Thymus (tissue), 11 donors: ENCODE results near the gene USP8. TPM values are rescaled to one million over a fixed set of nuclear protein-coding genes. Genes with fewer than 3 reads are reported as not detected.
"Not testable (repeated sequence)": the region's sequence is repeated elsewhere in the genome, so short reads cannot be mapped to it uniquely, and the experiment has no call there.

Experiments
- DNase-seq, 9 donors: peaks; one replicate each; pipeline ENCODE4 v3.0.0-alpha.2; 2013; ENCODE audit warnings: low spot score in 9 of 9, low read depth in 6 of 9, missing footprints in 1 of 9
- H3K27ac ChIP-seq, 2 donors: one replicate each; pipeline ENCODE4 v1.5.1; 2013; ENCODE audit warnings: control low read depth in 1 of 2, low read depth in 1 of 2, low read length in 1 of 2, mild to moderate bottlenecking in 1 of 2, moderate library complexity in 1 of 2
- H3K27me3 ChIP-seq, 2 donors: one replicate each; pipeline ENCODE4 v1.5.1; 2013; ENCODE audit warnings: low read length in 1 of 2; ENCODE audit not compliant: control insufficient read depth in 2 of 2, insufficient read depth in 1 of 2
- H3K36me3 ChIP-seq, 2 donors: one replicate each; pipeline ENCODE4 v1.5.1; 2013; ENCODE audit warnings: low read length in 1 of 2, mild to moderate bottlenecking in 1 of 2, moderate library complexity in 1 of 2; ENCODE audit not compliant: control insufficient read depth in 2 of 2, insufficient read depth in 2 of 2
- H3K4me1 ChIP-seq, 2 donors: one replicate each; pipeline ENCODE4 v1.5.1; 2013; ENCODE audit warnings: low read length in 2 of 2; ENCODE audit not compliant: control insufficient read depth in 2 of 2, insufficient read depth in 2 of 2
- H3K4me3 ChIP-seq, 2 donors: one replicate each; pipeline ENCODE4 v1.5.1; 2013; ENCODE audit warnings: low read length in 2 of 2, control low read depth in 1 of 2, mild to moderate bottlenecking in 1 of 2
- H3K9me3 ChIP-seq, 2 donors: one replicate each; pipeline ENCODE4 v1.5.1; 2013; ENCODE audit warnings: low read length in 1 of 2, mild to moderate bottlenecking in 1 of 2; ENCODE audit not compliant: control insufficient read depth in 2 of 2, insufficient read depth in 1 of 2
- WGBS: extraction: QIAGEN DNeasy Blood & Tissue Kit; methylation state at CpG from one replicate; pipeline ENCODE4 v1.1.7; 2013; 5-methylcytosine and 5-hydroxymethylcytosine counted together
- polyA plus RNA-seq: library from polyadenylated mRNA; stranded (reverse); fragments of 200-250 nt; gene quantifications from one replicate; pipeline ENCODE4 v1.2.3, GENCODE V29; 2013
- total RNA-seq: library from RNA; stranded (reverse); fragments of 120-200 nt; gene quantifications from one replicate; pipeline ENCODE4 v1.2.4, GENCODE V29; 2013
- donor health status: healthy.

USP8 gene
- total and polyA plus RNA-seq, 2 donors = 29.9 to 37.4 TPM

DNA sequence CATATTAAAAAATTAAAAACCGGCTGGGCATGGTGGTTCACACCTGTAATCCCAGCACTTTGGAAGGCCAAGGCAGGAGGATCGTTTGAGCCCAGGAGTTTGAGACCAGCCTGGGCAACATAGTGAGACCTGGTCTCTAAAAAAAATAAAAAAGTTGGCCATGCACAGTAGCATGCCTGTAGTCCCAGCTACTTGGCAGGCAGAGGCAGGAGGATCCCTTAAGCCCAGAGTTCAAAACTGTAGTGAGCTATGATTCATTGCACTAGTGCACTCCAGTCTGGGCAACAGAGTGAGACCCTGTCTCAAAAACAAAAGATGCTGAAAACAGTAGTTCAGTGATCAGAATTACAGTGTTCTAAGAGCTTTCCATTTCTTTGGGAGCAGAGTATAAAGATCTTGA, 81.5 kb downstream of the USP8 start:
- H3K36me3 ChIP-seq = peaks cover 7 to 19% of the 10 kb centered on the region in 2 donors
- H3K27me3 ChIP-seq, H3K4me3 ChIP-seq, H3K9me3 ChIP-seq, H3K4me1 ChIP-seq, DNase-seq, H3K27ac ChIP-seq: not testable (repeated sequence)
- WGBS = 94% methylated on average over 2 of the region's 2 CpGs

DNA sequence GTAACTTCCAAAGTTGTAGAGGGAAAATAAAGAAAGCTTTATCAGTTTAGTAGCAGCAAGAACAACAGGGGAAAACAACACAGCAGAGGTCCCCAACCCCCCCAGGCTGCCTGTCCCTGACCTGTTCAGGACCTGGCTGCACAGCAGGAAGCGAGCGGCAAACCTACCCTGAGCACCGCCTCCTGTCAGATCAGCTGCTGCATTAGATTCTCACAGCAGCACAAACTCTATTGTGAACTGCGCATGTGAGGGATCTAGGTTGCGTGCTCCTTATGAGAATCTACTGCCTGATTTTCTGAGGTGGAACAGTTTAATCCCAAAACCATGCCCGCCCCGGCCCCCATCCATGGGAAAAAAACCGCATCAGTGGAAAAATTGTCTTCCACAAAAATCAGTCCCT, 81.9 kb downstream of the USP8 start:
- 95% methylated on average over 8 of the region's 8 CpGs for WGBS
- Histone ChIP-seq H3K4me1 (no peaks in the 10 kb centered on the region), H3K27ac (no peak overlapping the region), H3K9me3 (no peaks in the 10 kb centered on the region), H3K36me3 (peaks cover 7 to 19% of the 10 kb centered on the region in 2 donors), H3K4me3 (no peak overlapping the region), H3K27me3 (no peaks in the 10 kb centered on the region)
- DNase-seq = no peak

DNA sequence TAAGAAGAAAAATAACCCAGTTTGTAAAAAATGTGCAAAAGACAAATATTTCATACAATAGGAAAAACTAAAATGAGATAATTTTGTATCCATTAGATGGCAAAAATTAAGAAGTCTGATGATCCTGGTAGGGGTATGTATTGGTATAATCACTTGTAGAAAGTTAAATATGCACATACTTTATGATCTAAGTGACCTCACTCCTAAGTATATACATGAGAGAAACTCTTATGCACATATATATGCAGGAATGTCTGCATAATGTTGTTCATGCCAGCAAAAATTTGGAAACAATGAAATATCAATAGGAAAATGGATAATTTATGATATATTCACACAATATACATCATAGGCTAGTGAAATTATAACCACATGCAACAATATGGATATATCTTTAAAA, 88.8 kb downstream of the USP8 start:
- H3K9me3 ChIP-seq = no peaks in the 10 kb centered on the region
- DNase-seq = no peak

DNA sequence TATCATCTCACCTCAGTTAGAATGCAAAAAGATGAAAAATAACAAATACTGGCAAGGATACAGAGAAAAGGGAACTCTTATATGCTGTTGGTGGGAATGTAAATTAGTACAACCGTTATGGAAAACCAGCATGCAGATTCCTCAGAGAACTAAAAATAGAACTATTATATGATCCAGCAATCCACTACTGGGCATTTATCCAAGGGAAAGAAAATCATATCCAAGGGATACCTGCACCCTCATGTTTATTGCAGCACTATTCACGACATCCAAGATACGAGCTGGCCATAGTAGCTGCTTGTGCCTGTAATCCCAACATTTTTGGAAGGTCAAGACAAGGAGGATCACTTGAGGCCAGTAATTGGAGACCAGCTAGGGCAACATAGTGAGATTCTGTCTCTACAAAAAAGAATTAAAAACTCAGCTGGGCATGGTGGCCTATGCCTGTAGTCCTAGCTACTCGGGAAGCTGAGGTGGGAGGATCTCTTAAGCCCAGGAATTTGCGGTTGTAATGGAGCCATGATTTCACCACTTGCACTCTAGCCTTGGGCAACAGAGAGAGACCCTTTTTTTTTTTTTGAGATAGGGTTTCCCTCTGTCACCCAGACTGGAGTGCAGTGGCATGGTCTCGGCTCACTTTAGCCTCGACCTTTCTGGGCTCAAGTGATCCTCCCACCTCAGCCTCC, 95.7 kb downstream of the USP8 start:
- no peaks in the 10 kb centered on the region for H3K36me3 ChIP-seq
- H3K27ac ChIP-seq = no peak overlapping the region
- H3K9me3 ChIP-seq = no peaks in the 10 kb centered on the region
- H3K27me3 ChIP-seq = no peaks in the 10 kb centered on the region
- no peaks in the 10 kb centered on the region for H3K4me1 ChIP-seq
- no peak for DNase-seq
- H3K4me3 ChIP-seq = no peak overlapping the region
- WGBS = 91% methylated on average over 7 of the region's 7 CpGs

More for the DNA sequence above, 88.8 kb downstream of the USP8 start:
- Histone ChIP-seq H3K27me3 (no peaks in the 10 kb centered on the region), H3K4me1 (no peaks in the 10 kb centered on the region), H3K36me3 (no peaks in the 10 kb centered on the region), H3K27ac (no peak overlapping the region), H3K4me3 (no peak overlapping the region)

DNA sequence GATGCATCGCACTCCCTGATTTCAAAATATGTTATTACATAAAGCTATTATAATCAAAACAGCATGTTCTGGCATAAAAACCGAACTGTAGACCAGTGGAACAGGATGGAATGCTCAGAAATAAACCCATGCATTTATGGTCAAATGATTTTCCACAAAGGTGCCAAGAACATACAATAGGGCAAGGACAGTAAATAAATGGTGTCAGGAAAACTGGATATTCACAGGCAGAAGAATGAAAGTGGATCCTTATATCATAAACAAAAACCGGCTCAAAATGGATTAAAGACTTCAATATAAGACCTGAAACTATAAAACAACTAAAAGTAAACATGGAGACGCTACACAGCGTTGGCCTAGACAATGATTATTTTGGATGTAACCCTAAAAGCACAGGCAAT, 99.6 kb downstream of the USP8 start:
- Histone ChIP-seq H3K36me3 (no peaks in the 10 kb centered on the region), H3K9me3 (no peaks in the 10 kb centered on the region), H3K27ac (no peak overlapping the region), H3K27me3 (no peaks in the 10 kb centered on the region), H3K4me3 (no peak overlapping the region), H3K4me1 (no peaks in the 10 kb centered on the region)
- 96% methylated on average over 5 of the region's 5 CpGs for WGBS
- no peak for DNase-seq

DNA sequence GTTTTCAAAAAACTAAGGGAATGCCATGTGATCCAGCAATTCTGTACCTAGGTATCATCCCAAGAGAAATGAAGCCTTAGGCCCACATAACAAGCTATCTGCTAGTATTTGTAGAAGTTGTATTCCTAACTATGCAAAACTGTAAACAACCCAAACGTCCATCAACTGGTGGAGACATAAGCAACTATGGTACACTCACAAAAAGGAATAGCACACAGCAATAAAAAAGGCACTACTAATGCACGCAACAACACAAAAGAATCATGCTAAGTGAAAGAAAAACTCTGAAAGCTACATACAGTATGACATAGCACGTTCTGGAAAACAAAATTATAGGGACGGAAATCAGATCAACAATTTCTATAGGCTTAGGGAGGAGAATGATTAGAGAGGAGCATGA, 107.0 kb downstream of the USP8 start:
- Histone ChIP-seq H3K36me3 (no peaks in the 10 kb centered on the region), H3K4me3 (no peak overlapping the region), H3K4me1 (no peaks in the 10 kb centered on the region), H3K27me3 (no peaks in the 10 kb centered on the region), H3K9me3 (no peaks in the 10 kb centered on the region), H3K27ac (no peak overlapping the region)
- no peak for DNase-seq
- 97% methylated on average over 4 of the region's 4 CpGs for WGBS

DNA sequence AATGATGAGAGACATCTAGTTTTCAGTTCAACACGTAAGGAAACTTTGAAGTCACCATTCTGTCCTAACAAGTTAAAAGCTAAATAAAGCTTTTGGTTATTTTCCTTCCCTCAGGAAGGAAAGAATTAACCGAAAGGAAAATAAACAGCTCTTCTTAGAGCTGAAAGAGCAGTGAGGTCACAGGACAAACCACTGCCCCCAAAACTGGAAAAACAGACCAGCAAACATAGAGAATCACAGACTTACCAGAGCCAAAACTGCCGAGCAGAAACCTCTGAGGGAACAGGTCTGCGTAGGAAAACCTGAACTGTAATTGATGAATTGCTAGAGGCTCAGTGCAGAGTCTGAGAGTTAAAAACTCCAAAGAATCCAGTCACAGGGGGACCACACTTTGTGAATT, 107.6 kb downstream of the USP8 start:
- no peaks in the 10 kb centered on the region for H3K9me3 ChIP-seq
- no peak overlapping the region for H3K27ac ChIP-seq
- H3K36me3 ChIP-seq = no peaks in the 10 kb centered on the region
- no peak overlapping the region for H3K4me3 ChIP-seq
- H3K27me3 ChIP-seq = no peaks in the 10 kb centered on the region
- H3K4me1 ChIP-seq = no peaks in the 10 kb centered on the region
- DNase-seq = no peak
- WGBS = 93% methylated on average over 4 of the region's 4 CpGs

DNA sequence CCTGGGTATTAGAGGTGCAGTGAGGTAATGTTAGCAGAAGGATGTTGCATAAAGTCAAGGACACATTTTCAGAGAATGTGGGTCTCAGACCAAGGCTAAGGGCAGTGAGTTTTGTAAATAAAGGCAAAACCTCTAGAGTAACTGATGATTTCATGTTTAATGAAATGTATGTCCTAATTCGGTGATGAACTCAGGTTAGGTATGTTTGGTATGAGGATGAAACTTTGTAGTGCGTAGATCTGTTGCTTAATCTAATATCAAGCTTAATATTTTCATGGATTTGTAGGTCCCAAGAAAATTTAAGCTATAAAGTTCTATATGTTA, 118.6 kb downstream of the USP8 start:
- no peaks in the 10 kb centered on the region for H3K9me3 ChIP-seq
- no peaks in the 10 kb centered on the region for H3K4me1 ChIP-seq
- H3K4me3 ChIP-seq = no peak overlapping the region
- no peak overlapping the region for H3K27ac ChIP-seq
- no peaks in the 10 kb centered on the region for H3K27me3 ChIP-seq
- no peaks in the 10 kb centered on the region for H3K36me3 ChIP-seq
- no peak for DNase-seq
- 95% methylated on average over 2 of the region's 2 CpGs for WGBS

DNA sequence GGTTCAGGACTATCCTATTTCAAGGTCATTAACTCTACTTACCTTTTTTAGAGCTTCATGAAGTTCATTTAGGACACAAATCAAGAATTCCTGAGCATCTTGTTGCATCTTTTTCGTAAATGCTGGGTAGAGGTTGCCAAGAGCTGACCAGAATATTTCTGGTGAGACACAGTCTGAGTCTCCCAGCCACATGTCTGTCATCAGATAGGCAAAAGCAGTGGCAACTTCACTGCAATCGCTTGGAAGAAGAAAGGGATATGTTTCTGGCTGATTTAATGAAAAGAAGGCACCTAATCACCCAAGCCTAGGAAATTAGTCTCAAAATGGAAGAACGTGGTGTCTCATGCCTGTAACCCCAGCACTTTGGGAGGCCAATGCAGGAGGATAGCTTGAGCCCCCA, 119.4 kb downstream of the USP8 start:
- WGBS = 95% methylated on average over 3 of the region's 3 CpGs

DNA sequence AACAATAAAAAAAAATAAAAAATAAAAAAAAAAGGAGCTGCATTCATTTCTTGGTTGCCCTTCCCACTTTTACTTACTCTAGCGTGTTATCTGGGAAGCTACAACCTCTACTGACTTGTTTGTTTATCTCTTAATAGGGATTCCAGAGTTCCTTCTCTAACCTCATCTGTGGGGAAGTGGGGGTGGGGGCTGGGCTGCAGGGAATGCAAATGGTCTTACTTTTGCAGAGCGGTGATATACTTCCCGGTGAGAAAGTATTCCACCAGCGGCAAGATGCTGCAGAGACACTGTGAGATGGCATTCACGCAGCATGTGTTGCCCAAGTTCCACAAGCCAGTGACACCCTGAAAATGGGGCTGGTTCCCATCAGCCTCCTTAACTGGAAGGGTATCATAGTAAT, 120.2 kb downstream of the USP8 start:
- H3K4me3 ChIP-seq = no peak overlapping the region
- no peaks in the 10 kb centered on the region for H3K4me1 ChIP-seq
- H3K9me3 ChIP-seq = no peaks in the 10 kb centered on the region
- H3K27me3 ChIP-seq = no peaks in the 10 kb centered on the region
- no peak overlapping the region for H3K27ac ChIP-seq
- no peak for DNase-seq
- 82% methylated on average over 5 of the region's 5 CpGs for WGBS
- H3K36me3 ChIP-seq = no peaks in the 10 kb centered on the region

More for the DNA sequence above, 119.4 kb downstream of the USP8 start:
- no peaks in the 10 kb centered on the region for H3K4me1 ChIP-seq
- no peaks in the 10 kb centered on the region for H3K36me3 ChIP-seq
- no peak for DNase-seq
- no peak overlapping the region for H3K4me3 ChIP-seq
- H3K9me3 ChIP-seq = no peaks in the 10 kb centered on the region
- no peak overlapping the region for H3K27ac ChIP-seq
- no peaks in the 10 kb centered on the region for H3K27me3 ChIP-seq
